Activated T-cell treated with anti-CD3 and anti-CD28 coated beads, Interleukin-2, amount 50 U/mL, for 48 hours (primary cell): Measurements from ENCODE around the gene ZBTB1.
"Not testable (repeated sequence)": the region's sequence is repeated elsewhere in the genome, so short reads cannot be mapped to it uniquely, and the experiment has no call there.

ENCODE experiments used
- DNase-seq, 2 experiments: peaks; one replicate each; pipeline ENCODE4 v3.0.0-alpha.2; 2020

The ZBTB1 gene

GRCh38 chr14:64536488-64537245 lies 32.1 kb downstream of the ZBTB1 start:
- no peak for DNase-seq

DNA sequence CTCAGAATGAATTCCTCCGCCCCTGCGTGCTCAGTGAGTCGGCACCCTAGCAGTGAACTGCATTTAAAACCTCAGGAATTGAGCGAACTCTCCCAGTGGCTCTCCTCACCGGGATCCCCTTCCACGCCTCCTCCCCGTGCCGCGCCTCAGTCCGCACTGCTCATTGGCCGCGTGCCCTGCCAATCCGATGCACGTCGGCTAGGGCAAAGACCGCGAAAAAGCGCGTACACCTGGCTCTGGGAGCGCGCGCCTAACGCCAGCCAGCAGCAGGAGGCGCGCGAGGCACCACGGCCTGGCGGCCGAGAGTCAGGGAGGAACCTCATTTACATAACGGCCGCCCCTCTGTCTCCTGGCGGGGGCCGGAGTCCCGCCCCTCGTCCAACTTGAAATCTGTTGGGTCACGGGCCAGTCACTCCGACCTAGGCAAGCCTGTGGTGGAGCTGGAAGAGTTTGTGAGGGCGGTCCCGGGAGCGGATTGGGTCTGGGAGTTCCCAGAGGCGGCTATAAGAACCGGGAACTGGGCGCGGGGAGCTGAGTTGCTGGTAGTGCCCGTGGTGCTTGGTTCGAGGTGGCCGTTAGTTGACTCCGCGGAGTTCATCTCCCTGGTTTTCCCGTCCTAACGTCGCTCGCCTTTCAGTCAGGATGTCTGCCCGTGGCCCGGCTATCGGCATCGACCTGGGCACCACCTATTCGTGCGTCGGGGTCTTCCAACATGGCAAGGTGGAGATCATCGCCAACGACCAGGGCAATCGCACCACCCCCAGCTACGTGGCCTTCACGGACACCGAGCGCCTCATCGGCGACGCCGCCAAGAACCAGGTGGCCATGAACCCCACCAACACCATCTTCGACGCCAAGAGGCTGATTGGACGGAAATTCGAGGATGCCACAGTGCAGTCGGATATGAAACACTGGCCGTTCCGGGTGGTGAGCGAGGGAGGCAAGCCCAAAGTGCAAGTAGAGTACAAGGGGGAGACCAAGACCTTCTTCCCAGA lies 35.9 kb downstream of the ZBTB1 start, which contains the start of gene HSPA2:
HSPA2 (plus strand) TSS at position 534 of the 995 bp plus-strand sequence; CDS start at position 643, 109 bp downstream.
- DNase-seq = peak; percentile 97 to 98

- DNase-seq = peak; percentile 28 to 37
Observed at GRCh38 chr14:64541261-64541971, 36.8 kb downstream of the ZBTB1 start.

DNA sequence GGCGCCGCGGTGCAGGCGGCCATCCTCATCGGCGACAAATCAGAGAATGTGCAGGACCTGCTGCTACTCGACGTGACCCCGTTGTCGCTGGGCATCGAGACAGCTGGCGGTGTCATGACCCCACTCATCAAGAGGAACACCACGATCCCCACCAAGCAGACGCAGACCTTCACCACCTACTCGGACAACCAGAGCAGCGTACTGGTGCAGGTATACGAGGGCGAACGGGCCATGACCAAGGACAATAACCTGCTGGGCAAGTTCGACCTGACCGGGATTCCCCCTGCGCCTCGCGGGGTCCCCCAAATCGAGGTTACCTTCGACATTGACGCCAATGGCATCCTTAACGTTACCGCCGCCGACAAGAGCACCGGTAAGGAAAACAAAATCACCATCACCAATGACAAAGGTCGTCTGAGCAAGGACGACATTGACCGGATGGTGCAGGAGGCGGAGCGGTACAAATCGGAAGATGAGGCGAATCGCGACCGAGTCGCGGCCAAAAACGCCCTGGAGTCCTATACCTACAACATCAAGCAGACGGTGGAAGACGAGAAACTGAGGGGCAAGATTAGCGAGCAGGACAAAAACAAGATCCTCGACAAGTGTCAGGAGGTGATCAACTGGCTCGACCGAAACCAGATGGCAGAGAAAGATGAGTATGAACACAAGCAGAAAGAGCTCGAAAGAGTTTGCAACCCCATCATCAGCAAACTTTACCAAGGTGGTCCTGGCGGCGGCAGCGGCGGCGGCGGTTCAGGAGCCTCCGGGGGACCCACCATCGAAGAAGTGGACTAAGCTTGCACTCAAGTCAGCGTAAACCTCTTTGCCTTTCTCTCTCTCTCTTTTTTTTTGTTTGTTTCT lies 37.6 kb downstream of the ZBTB1 start:
- peak; percentile 30 to 31 for DNase-seq

DNA sequence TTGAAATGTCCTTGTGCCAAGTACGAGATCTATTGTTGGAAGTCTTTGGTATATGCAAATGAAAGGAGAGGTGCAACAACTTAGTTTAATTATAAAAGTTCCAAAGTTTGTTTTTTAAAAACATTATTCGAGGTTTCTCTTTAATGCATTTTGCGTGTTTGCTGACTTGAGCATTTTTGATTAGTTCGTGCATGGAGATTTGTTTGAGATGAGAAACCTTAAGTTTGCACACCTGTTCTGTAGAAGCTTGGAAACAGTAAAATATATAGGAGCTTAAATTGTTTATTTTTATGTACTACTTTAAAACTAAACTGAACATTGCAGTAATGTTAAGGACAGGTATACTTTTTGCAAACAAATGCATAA lies 38.2 kb downstream of the ZBTB1 start:
- no peak for DNase-seq

- DNase-seq = no peak
Observed at GRCh38 chr14:64544607-64545312, 40.2 kb downstream of the ZBTB1 start.

- no peak for DNase-seq
Observed at GRCh38 chr14:64549016-64549415, 44.4 kb downstream of the ZBTB1 start.

DNA sequence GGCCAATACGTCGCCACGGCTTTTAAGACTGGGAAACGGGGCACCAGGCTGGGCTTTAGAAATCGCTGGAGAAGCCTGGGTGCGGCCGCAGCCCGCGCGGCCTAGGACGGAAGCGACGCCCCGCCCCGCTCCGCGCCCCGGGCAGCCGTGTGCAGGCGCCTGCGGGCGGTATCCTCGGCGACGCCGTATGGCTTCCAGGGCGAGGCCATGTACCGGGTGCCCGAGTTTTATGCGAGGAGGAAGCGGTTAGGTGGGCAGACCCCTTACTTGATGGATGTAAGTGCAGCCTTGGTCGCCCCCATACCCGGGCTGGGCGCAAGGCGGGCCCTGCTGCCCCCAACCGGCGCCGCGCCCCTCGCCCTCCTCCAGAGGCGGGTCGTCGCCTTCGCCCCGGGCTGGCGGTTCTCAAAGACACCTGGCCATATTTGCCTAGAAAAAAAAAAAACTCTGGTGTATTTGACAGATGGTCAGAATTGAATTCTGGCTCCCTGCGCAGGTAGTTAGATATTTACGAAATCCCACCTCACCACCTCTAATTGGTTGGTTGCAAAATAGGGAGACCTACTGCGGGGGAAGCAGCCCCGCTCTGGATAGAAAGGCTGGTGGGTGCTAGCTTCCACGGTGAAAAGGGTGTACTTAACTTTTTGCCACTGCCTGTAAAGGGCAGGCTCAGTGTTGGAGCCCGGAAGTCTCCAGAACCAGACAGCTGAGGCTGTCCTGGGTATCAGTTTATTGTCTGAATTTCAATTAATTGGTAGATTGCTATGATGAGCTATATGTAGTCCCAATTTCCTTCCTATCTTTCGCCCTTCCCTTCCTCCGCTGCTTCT lies 45.4 kb downstream of the ZBTB1 start, which contains the start of gene PPP1R36:
PPP1R36 (plus strand) TSS at position 171 of the 830 bp plus-strand sequence; CDS start at position 208, 37 bp downstream.
- peak; percentile 42 to 70 for DNase-seq

GRCh38 chr14:64550621-64551333 lies 46.2 kb downstream of the ZBTB1 start:
- DNase-seq = no peak

DNA sequence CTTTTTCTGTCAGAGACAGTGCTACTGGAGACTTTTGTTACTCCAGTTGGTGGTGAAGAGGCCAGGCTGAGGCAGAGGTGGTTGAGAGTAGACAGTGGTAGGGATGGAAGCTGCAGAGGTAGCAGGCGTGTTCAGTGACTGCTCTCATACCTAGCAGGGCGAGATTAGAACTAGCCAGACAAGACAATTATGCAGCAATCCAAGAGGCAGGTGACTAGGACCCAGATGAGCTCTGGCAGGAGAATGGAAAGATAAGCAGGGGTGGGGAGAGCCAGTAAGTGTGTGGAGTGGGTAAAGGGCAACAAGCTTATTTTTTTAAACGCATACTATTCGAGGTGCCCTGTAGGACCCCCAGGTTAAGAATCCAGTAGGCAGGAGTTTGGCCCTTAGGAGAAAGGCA lies 50.0 kb downstream of the ZBTB1 start:
- DNase-seq = no peak

DNA sequence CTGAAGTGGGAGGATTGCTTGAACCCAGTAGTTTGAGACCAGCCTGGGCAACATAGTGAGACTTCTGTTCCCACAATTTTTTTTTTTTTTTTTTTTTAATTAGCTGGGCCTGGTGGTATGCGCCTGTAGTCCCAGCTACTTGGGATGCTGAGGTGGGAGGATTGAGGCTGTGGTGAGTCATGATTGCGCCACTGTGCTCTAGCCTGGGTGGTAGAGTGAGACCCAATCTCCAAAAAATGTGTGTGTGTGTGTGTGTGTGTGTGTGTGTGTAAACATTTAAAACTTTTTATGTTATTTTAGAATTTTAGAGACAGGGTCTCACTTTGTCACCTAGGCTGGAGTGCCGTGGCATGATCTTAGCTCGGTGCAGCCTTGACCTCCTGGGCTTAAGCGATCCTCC lies 52.0 kb downstream of the ZBTB1 start:
- DNase-seq = no peak

GRCh38 chr14:64558216-64558615 lies 53.6 kb downstream of the ZBTB1 start:
- not testable (repeated sequence) for DNase-seq

DNA sequence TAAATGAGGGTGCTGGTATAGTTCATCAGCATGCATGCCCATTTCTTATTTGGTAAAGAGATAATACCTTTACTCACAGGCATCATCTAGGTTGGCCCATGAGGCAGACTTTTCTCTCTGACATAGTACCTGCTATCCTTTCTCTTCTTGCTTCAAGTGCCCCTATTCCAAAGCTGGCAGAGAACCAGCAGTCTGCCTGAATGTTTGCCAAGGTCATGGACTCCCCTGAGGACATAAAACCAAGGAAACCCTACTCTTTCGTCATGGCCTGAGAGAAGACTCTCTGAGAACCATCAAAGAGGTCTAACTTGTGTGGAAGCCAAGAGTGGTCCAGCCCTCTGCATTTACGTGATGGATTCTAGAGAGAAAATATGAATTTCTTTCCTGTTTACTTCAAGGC lies 57.1 kb downstream of the ZBTB1 start:
- no peak for DNase-seq

GRCh38 chr14:64562436-64562835 lies 57.9 kb downstream of the ZBTB1 start:
- DNase-seq = no peak

GRCh38 chr14:64563696-64564095 lies 59.1 kb downstream of the ZBTB1 start:
- DNase-seq = no peak

DNA sequence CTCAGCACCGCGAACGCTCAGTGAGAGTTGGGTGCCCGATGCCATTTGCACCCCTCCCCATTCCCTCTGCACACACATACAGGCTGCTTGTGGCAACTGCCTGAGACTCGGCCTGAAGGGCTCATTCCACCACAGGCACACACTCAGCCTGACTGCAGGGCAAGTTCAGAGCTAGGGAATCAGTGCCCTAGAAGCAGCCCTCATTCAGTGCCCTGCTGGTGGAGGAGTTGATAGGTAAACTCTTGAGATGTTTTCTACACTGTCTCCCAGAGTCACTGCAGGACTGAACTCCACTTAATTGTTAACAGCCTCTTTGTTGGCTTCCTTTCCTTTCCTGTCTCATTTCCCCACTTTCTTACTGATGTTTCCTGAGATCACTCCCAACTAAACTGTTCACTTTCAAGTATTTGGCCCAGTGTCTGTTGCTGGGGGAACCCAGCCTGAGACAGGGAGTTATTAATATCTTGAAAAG lies 62.1 kb downstream of the ZBTB1 start:
- DNase-seq = no peak

DNA sequence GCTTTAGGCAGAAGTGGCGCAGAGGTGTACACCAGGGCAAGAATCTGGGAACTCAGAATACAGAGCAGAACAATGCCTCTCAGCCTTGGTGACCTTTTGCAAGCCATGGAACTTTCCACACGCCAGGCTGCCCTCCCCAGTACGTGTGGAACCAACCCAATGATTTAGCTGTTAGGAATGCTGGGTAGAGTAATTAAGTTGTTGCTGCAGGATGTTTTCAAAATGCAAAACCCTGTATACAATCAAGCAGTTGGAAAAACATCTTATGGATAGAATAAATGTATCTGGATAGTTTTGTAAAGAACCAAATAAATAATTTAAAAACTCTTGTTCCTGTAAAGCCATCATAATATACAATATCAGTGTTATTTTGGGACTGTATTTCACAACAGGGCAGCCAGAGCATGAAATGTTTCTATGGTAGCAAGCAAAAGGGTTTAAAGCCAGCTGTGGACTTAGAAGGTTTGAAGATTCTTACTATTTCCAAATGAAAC lies 64.6 kb downstream of the ZBTB1 start:
- no peak for DNase-seq

DNA sequence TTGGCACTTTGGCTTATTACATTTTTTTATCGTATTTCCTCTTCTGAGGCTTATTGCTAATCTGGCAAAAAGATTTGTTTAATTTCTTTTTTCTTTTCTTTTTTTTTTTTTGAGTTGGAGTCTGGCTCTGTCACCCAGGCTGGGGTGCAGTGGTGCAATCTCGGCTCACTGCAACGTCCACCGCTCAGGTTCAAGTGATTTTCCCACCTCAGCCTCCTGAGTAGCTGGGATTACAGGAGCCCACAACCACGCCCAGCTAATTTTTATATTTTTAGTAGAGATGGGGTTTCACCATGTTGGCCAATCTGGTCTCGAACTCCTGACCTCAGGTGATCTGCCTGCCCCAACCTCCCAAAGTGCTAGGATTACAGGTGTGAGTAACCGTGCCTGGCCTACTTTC lies 65.1 kb downstream of the ZBTB1 start:
- DNase-seq = not testable (repeated sequence)

DNA sequence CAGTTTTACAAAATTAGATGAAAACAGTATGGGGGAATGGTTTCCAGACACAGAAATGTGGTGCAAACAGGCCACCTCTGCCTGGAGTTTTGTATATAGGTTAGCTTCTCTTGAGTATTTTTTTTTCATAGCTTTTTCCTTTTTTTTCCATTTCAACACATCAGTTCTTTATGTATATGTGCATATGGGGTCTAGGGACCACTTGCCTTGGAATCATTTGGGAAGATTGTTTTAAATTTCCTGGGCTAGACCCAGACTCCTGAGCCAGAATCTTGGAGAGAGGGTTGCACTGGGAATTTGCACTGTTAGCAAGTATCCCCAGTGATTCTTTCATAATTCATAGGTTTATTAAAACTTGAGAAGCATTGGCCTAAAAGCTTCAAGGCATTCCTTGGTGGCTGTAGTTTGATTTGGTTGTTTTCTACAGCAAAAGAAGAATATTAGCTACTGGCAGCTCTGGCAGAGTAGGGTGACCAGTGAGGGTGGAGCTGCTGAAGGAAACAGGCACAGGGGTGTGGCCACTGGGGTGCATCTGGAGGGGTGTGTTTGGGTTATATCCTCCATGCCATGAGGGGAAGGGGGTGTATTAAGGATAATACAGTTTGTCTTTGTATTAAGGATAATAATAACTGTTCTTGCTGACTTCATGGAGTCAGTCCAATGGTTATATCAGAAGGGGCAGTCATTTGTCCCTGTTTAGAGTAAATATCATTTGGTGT lies 68.0 kb downstream of the ZBTB1 start:
- DNase-seq = no peak
